Measurements from ENCODE around the gene ALG10B. TPM values are rescaled to one million over a fixed set of nuclear protein-coding genes. Genes with fewer than 3 reads are reported as not detected.
"Not testable (repeated sequence)": the region's sequence is repeated elsewhere in the genome, so short reads cannot be mapped to it uniquely, and the experiment has no call there.

Gene ALG10B
- total and polyA plus RNA-seq, 2 of the 8 experiments (the other 6 are each of a cell fraction or from before 2014, with no cell fraction given): 3.2 to 5.4 TPM

GRCh38 chr12:38291160-38291559, 25.4 kb upstream of the ALG10B start (continued):
- TF ChIP-seq KDM4A (IDR thresholded peaks at IDR 0.05; ENCODE audit: low read depth, low read length, severe bottlenecking): no peak
- no peak for TF ChIP-seq SP4 (IDR thresholded peaks at IDR 0.05; ENCODE audit: low read length)

- H4K5ac ChIP-seq (ENCODE audit: insufficient read length, low read depth, low read length); H3K56ac ChIP-seq (replicated peaks; ENCODE audit: insufficient read length, low read depth, low read length); H4K8ac ChIP-seq (ENCODE audit: extremely low read depth, insufficient read depth, low read length); H2BK12ac ChIP-seq (ENCODE audit: low read depth, low read length); H3K14ac ChIP-seq (ENCODE audit: insufficient read length); H2BK5ac ChIP-seq (ENCODE audit: low read depth, low read length); H2BK20ac ChIP-seq (ENCODE audit: low read length); H3K9ac ChIP-seq (replicated peaks in 1 of 4; ENCODE audit: extremely low read depth in 1 of 4, low read depth in 3 of 4, low read length in 3 of 4); H3K23ac ChIP-seq (ENCODE audit: insufficient read length); CTCF ChIA-PET (ENCODE audit: partially characterized antibody); H4K91ac ChIP-seq (replicated peaks; ENCODE audit: insufficient read length, low read length); H3K36me3 ChIP-seq (ENCODE audit: control insufficient read depth in 2 of 4, insufficient read depth in 4 of 4, low read length in 3 of 4); H2BK120ac ChIP-seq (replicated peaks; ENCODE audit: low read depth, low read length); H4K20me1 ChIP-seq (replicated peaks in 1 of 2; ENCODE audit: control insufficient read depth in 1 of 2, insufficient read depth in 2 of 2, low read length in 2 of 2); H2BK15ac ChIP-seq (ENCODE audit: low read length); H3K18ac ChIP-seq (ENCODE audit: extremely low read depth, low read length); H3K27ac ChIP-seq (ENCODE audit: low read depth, low read length); H3K23me2 ChIP-seq (ENCODE audit: low read depth, low read length); H3K79me1 ChIP-seq (ENCODE audit: low read depth, low read length); H3K27me3 ChIP-seq (replicated peaks in 1 of 4; ENCODE audit: control insufficient read depth in 3 of 4, extremely low read depth in 1 of 4, insufficient read depth in 3 of 4, low read length in 3 of 4); H3K79me2 ChIP-seq (ENCODE audit: control insufficient read depth in 1 of 2, insufficient read depth in 2 of 2, low read length in 2 of 2); H3K4me3 ChIP-seq (ENCODE audit: extremely low read depth in 1 of 4, insufficient read depth in 2 of 4, low read depth in 3 of 4, low read length in 4 of 4); DNase-seq (ENCODE audit: low read depth in 1 of 2, low spot score in 2 of 2); H2AK5ac ChIP-seq (ENCODE audit: low read depth, low read length); FAIRE-seq; H3K4me2 ChIP-seq (ENCODE audit: insufficient read depth in 1 of 2, low read depth in 2 of 2, low read length in 2 of 2); H2AFZ ChIP-seq (ENCODE audit: low read length); H3K4ac ChIP-seq (replicated peaks; ENCODE audit: insufficient read length, low read depth, low read length); H3K4me1 ChIP-seq (replicated peaks in 1 of 4; ENCODE audit: control insufficient read depth in 3 of 4, insufficient read depth in 4 of 4, low read length in 3 of 4); POLR2A ChIA-PET (ENCODE audit: partially characterized antibody): not testable (repeated sequence)
- peaks cover 21 to 31% of the 10 kb centered on the region in 2 experiments for H3K9me3 ChIP-seq (ENCODE audit: insufficient read depth in 2 of 2, low read depth in 1 of 2, low read length in 1 of 2)
- 13% methylated on average over 1 of the region's 1 CpG; no CpG with 5 or more reads in 1 of the 2 experiments for WGBS, 2 experiments (ENCODE audit: extremely low coverage in 1 of 2, insufficient coverage in 1 of 2, insufficient read length in 1 of 2, insufficient replicate concordance in 2 of 2, low coverage in 1 of 2, low lambda C conversion rate in 2 of 2, missing lambda C conversion rate in 1 of 2)
Measured at GRCh38 chr12:38302972-38303371, 13.6 kb upstream of the ALG10B start.
